Motor neuron (in vitro differentiated cells): Measurements from ENCODE around the gene TMEM63A. TPM values are rescaled to one million over a fixed set of nuclear protein-coding genes. Genes with fewer than 3 reads are reported as not detected.

ENCODE experiments used
- ATAC-seq, 8 experiments: fragments of 200-7000 bp; cut with Tn5 transposase; replicated peaks in 6 of 8; 2 replicates each; pipeline ENCODE4 v1.8.0; 2021; ENCODE audit warnings: mild to moderate bottlenecking in 8 of 8, moderate library complexity in 8 of 8
- H3K27ac ChIP-seq, 2 donors: fragments of 250-450 bp; sonication (Bioruptor Pico); 2 replicates each; pipeline ENCODE4 v1.9.0; 2021; ENCODE audit warnings: antibody characterized with exemption in 2 of 2, mild to moderate bottlenecking in 2 of 2, moderate library complexity in 1 of 2
- H3K4me1 ChIP-seq, 2 donors: fragments of 250-450 bp; sonication (Bioruptor Pico); replicated peaks in 1 of 2; 2 replicates each; pipeline ENCODE4 v1.6.1; 2021; ENCODE audit warnings: antibody characterized with exemption in 2 of 2, mild to moderate bottlenecking in 2 of 2, moderate library complexity in 1 of 2
- H3K4me3 ChIP-seq, 5 donors: fragments of 250-450 bp; sonication (Bioruptor Pico); 2 replicates each; pipeline ENCODE4 v1.9.0; 2021; ENCODE audit warnings: antibody characterized with exemption in 5 of 5, mild to moderate bottlenecking in 5 of 5, moderate library complexity in 4 of 5
- WGBS, 10 experiments: fragments of 450-650 bp; shearing (Covaris generic); methylation state at CpG; one replicate each; pipeline ENCODE4 v1.0.0; 2022; 5-methylcytosine and 5-hydroxymethylcytosine counted together
- in situ Hi-C, 9 experiments: fragments of 400-800 bp; cut with MboI; loops; one replicate each; pipeline ENCODE4 v1.15.0; 2021; ENCODE audit warnings: low sequenced_read_pairs in 9 of 9, low pct_unique_long_range_greater_than_20kb in 2 of 9; ENCODE audit not compliant: unreplicated experiment in 9 of 9
- total RNA-seq, 8 experiments: library from RNA; unstranded; fragments of 300-600 nt; gene quantifications; 2 replicates each; pipeline versions ENCODE4 v1.2.3 to v1.2.4, GENCODE V29; 2022

TMEM63A gene
- total RNA-seq, 8 experiments from 2014 or later: 2.5 to 43.5 (median 9.1) TPM

GRCh38 chr1:225877580-225877979, 4.6 kb downstream of the TMEM63A start:
- H3K27ac ChIP-seq: no peak overlapping the region
- peak; percentile 25 to 74 (median 37) for ATAC-seq
- in situ Hi-C loops: no loop called here
- 0 to 75% (median 52%) methylated on average over 1 to 6 of the region's 10 CpGs; no CpG with 5 or more reads in 3 of the 10 experiments for WGBS, 10 experiments
- no peak overlapping the region for H3K4me3 ChIP-seq
- H3K4me1 ChIP-seq: peaks cover 10 to 13% of the 10 kb centered on the region in 2 donors

GRCh38 chr1:225876900-225877510, 5.2 kb downstream of the TMEM63A start:
- no peak overlapping the region for H3K4me3 ChIP-seq
- 40 to 100% (median 91%) methylated on average over 1 to 12 of the region's 12 CpGs; no CpG with 5 or more reads in 2 of the 10 experiments for WGBS, 10 experiments
- no peak for ATAC-seq
- no peak overlapping the region for H3K27ac ChIP-seq
- peaks cover 10 to 13% of the 10 kb centered on the region in 2 donors for H3K4me1 ChIP-seq
- in situ Hi-C loops: no loop called here

DNA sequence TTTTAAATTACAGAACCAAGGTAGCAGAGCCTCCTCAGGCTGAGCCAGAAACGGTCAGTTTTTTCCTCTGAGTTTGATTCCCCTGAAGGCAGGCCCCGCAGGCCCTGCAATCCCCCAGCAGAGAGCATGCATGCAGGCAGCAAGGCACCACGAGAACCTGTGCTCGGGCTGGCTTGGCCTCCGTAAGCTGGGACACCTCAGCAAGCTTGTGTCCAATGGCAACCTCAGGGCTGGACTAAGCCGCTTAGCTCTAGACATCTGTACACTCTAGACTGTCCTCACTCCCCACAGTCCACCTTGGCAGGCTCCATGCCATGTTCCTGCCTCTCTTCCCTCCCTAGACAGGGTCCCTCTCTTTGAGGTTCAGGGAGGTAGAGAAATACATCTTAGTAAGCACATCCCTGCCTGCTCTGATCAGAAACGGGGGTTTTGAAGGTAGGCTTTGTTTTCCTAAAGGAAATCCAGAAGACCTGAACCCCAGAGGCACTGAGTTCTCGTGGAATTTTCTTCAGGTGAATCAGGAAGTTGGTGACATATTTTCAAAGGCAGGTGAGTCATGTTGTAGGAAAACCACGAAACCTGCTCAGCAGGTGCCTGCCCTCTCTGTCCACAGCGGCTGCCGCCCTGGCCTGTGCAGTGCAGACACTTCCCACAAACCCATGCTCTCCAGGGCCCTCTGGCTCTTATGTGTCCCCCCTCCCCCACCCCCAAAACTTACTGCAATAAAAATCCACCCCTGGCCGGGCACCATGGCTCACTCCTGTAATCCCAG, 7.0 kb downstream of the TMEM63A start:
- Histone ChIP-seq H3K4me1 (peaks cover 0 to 12% of the 10 kb centered on the region in 2 donors), H3K27ac (no peak overlapping the region), H3K4me3 (no peak overlapping the region)
- no peak for ATAC-seq
- 88 to 100% (median 100%) methylated on average over 1 to 11 of the region's 12 CpGs; no CpG with 5 or more reads in 4 of the 10 experiments for WGBS, 10 experiments
- in situ Hi-C loops: no loop called here

- in situ Hi-C loops: loop anchor here in 1 of 9 experiments (25.0 kb wide), 1 partner anchor 112 kb away; no protein-coding TSS in a partner anchor
- 80 to 100% (median 90%) methylated on average over 1 to 11 of the region's 11 CpGs; no CpG with 5 or more reads in 3 of the 10 experiments for WGBS, 10 experiments
- no peak for ATAC-seq
- Histone ChIP-seq H3K27ac (no peak overlapping the region), H3K4me3 (no peak overlapping the region), H3K4me1 (peaks cover 0 to 12% of the 10 kb centered on the region in 2 donors)
These were observed 7.7 kb downstream of the TMEM63A start for GRCh38 chr1:225874431-225874830.

DNA sequence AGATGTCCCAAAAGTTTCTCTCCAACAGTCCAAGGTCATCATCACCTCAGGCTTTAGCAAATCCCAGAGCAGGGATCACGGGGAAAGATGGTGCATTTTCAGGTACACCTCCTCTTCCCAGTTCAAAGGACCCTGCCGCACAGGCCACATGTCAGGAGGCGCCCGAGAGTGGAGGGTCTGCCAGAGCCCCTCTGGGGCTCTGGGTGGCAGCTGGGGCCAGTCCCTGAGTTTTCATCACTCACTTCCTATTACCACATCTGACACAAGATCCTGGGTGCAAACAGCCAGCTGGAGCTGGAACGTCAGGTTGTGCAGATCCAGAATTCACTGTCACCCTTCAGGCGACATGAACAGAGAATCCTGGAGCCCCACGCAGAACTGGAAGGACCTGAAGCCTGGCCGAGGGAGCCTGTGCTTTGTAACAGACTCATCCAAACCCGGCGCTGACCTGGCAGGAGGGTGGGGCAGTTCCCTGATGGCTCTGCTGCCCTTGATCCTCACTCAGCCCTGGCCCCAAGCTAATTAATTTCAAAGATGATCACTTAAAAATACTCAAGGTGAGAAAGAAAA, 8.8 kb downstream of the TMEM63A start:
- H3K4me3 ChIP-seq: no peak overlapping the region
- in situ Hi-C loops: loop anchor here in 1 of 9 experiments (25.0 kb wide), 1 partner anchor 111 kb away; no protein-coding TSS in a partner anchor
- WGBS, 10 experiments: 80 to 97% (median 90%) methylated on average over 1 to 10 of the region's 10 CpGs; no CpG with 5 or more reads in 3 of the 10 experiments
- H3K4me1 ChIP-seq: peaks cover 0 to 12% of the 10 kb centered on the region in 2 donors
- ATAC-seq: no peak
- no peak overlapping the region for H3K27ac ChIP-seq

GRCh38 chr1:225872075-225872430, 10.1 kb downstream of the TMEM63A start:
- in situ Hi-C loops: loop anchor here in 1 of 9 experiments (25.0 kb wide), 1 partner anchor 110 kb away; no protein-coding TSS in a partner anchor
- WGBS, 10 experiments: 35 to 84% (median 66%) methylated on average over 1 to 3 of the region's 3 CpGs
- Histone ChIP-seq H3K27ac (no peak overlapping the region), H3K4me3 (no peak overlapping the region), H3K4me1 (peaks cover 0 to 12% of the 10 kb centered on the region in 2 donors)
- ATAC-seq: no peak

DNA sequence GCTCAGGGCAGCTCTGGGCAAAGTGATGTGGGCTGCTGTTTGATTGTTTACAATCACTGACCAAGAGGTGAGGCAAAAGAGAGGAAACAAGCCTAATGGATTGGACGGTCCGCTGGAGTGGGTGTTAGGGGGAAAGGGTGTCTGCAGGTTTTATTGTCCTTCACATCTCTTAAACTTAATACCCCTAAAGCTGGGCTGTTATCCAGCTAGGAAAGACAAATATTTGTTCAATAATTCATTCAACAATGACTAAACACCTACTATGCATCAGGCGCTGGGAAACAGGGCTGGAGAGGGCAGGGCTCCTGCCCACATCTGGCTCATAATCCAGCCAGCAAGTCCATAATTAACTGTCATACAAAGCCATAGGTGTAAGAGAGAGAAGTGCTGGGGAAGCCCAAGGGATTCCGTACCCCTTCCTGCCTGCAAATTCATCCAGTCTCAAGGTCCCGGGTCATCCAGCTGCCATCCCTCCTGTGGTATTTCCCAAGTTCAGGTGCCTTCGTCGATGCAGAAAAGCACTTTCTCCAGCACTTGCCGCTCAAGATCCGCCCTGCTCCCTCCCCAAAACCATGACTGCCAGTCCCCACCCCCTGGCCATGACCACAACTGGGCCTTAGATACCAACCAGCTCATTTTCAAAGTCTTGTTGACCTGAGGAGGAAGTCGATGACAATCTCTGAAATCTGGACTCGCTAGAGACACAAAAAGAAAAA, 10.7 kb downstream of the TMEM63A start:
- in situ Hi-C loops: loop anchor here in 1 of 9 experiments (25.0 kb wide), 1 partner anchor 109 kb away; no protein-coding TSS in a partner anchor
- H3K27ac ChIP-seq: no peak overlapping the region
- H3K4me3 ChIP-seq: no peak overlapping the region
- peaks cover 0 to 12% of the 10 kb centered on the region in 2 donors for H3K4me1 ChIP-seq
- peak in 2 of 8 experiments; percentile 26 to 53 for ATAC-seq
- 71 to 100% (median 83%) methylated on average over 1 to 9 of the region's 11 CpGs; no CpG with 5 or more reads in 1 of the 10 experiments for WGBS, 10 experiments

DNA sequence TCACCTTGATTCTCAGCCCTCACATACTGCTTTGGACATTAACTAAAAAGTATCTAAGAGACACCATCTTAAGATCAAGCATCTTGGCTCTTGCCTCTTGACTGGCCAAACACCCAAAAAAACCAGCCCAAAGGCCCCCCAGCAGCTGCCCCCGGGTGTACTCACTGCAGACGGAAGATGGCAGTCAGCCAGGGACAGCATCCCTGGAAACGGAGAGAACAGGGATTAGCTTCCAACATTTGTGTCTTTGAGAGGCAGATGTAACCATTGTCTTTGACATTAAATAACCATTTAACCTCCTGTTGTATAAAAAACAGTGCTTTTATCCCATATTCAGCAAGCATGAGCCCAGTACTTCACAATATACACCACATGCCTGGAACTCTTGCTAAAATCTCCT, 11.3 kb downstream of the TMEM63A start:
- WGBS, 10 experiments: 48 to 100% (median 65%) methylated on average over 1 to 3 of the region's 3 CpGs; no CpG with 5 or more reads in 5 of the 10 experiments
- Histone ChIP-seq H3K4me3 (no peak overlapping the region), H3K4me1 (peaks cover 0 to 12% of the 10 kb centered on the region in 2 donors), H3K27ac (no peak overlapping the region)
- peak in 3 of 8 experiments; percentile 45 to 79 (median 55) for ATAC-seq
- in situ Hi-C loops: loop anchor here in 1 of 9 experiments (25.0 kb wide), 1 partner anchor 109 kb away; no protein-coding TSS in a partner anchor

- no peak overlapping the region for H3K4me3 ChIP-seq
These were observed 13.4 kb downstream of the TMEM63A start for GRCh38 chr1:225868631-225869330.

GRCh38 chr1:225866981-225867380, 15.2 kb downstream of the TMEM63A start:
- no peak for ATAC-seq
- in situ Hi-C loops: loop anchor here in 1 of 9 experiments (25.0 kb wide), 1 partner anchor 105 kb away; no protein-coding TSS in a partner anchor
- Histone ChIP-seq H3K4me1 (peaks cover 3 to 12% of the 10 kb centered on the region in 2 donors), H3K27ac (no peak overlapping the region), H3K4me3 (no peak overlapping the region)
- 54 to 91% (median 67%) methylated on average over 2 to 4 of the region's 6 CpGs; no CpG with 5 or more reads in 6 of the 10 experiments for WGBS, 10 experiments

More at GRCh38 chr1:225868631-225869330, 13.4 kb downstream of the TMEM63A start:
- H3K4me1 ChIP-seq: peaks cover 3 to 12% of the 10 kb centered on the region in 2 donors
- in situ Hi-C loops: loop anchor here in 1 of 9 experiments (25.0 kb wide), 1 partner anchor 106 kb away; no protein-coding TSS in a partner anchor
- ATAC-seq: no peak
- no peak overlapping the region for H3K27ac ChIP-seq
- WGBS, 10 experiments: 80 to 100% (median 89%) methylated on average over 1 to 8 of the region's 8 CpGs; no CpG with 5 or more reads in 2 of the 10 experiments

- no peak overlapping the region for H3K4me3 ChIP-seq
- 60 to 100% (median 93%) methylated on average over 1 to 6 of the region's 8 CpGs; no CpG with 5 or more reads in 1 of the 10 experiments for WGBS, 10 experiments
- H3K4me1 ChIP-seq: peaks cover 3 to 7% of the 10 kb centered on the region in 2 donors
- in situ Hi-C loops: loop anchor here in 1 of 9 experiments (25.0 kb wide), 1 partner anchor 104 kb away; no protein-coding TSS in a partner anchor
- ATAC-seq: peak in 1 of 8 experiments; percentile 29
- H3K27ac ChIP-seq: no peak overlapping the region
These were observed 15.9 kb downstream of the TMEM63A start for GRCh38 chr1:225866061-225866837.
